ENCODE measurements around the gene GRIN2D.
"Not testable (repeated sequence)": the region's sequence is repeated elsewhere in the genome, so short reads cannot be mapped to it uniquely, and the experiment has no call there.

GRIN2D gene

DNA sequence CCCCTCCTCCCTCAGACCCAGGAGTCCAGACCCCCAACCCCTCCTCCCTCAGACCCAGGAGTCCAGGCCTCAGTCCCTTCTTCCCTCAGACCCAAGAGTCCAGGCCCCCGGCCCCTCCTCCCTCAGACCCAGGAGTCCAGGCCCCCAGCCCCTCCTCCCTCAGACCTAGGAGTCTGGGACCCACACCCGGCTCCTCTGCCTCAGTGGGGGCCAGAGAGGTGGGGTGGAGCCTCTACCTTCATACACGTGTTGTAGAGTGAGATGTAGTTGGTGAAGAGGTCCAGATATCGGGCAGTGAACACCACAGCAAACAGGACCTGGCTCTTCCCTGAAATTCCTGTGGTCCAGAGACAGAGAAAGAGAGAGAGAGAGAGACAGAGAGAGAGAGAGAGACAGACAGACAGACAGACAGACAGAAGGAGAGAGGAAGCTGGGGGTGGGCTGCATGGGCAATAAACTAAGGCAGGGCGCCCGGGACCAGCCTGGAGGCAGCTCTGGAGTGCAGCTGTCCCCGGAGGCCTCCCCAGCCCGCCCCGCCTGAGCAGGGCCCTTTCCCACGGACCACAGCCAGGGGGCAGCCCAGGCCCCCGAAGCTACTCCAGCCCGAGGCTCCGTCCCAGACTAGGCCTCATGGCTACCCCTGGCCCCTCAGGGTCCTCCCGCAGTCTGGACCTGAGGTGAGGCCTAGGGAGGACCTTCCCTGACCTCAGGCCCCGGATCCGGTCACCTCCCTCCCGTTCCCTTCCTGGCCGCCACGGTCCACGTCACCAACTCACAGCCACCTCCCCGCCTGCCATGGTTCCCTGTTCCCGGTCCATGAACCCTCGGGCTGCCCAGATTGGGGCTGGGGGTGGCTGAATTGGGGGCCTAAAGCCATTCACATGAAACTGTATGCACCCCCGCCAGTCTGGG is 3.0 kb upstream of the GRIN2D start:
- H3K9me3 ChIP-seq (ENCODE audit: control insufficient read depth, low read length), result no peaks in the 10 kb centered on the region
- H3K36me3 ChIP-seq (ENCODE audit: control insufficient read depth, insufficient read depth, low read length), result peaks cover 38% of the 10 kb centered on the region
- peak overlapping the region; percentile 82 for H3K27ac ChIP-seq (ENCODE audit: low read depth, low read length, severe bottlenecking)
- H3K4me1 ChIP-seq (ENCODE audit: control insufficient read depth, insufficient read depth, low read length, poor library complexity, severe bottlenecking), result peaks cover 16% of the 10 kb centered on the region
- peak overlapping the region; percentile 90 for H3K4me3 ChIP-seq (ENCODE audit: extremely low read depth, insufficient read depth, low read length, poor library complexity, severe bottlenecking)
- WGBS, 2 experiments (ENCODE audit: insufficient coverage in 2 of 2), result 0 to 4% methylated on average over 12 to 15 of the region's 24 CpGs

DNA sequence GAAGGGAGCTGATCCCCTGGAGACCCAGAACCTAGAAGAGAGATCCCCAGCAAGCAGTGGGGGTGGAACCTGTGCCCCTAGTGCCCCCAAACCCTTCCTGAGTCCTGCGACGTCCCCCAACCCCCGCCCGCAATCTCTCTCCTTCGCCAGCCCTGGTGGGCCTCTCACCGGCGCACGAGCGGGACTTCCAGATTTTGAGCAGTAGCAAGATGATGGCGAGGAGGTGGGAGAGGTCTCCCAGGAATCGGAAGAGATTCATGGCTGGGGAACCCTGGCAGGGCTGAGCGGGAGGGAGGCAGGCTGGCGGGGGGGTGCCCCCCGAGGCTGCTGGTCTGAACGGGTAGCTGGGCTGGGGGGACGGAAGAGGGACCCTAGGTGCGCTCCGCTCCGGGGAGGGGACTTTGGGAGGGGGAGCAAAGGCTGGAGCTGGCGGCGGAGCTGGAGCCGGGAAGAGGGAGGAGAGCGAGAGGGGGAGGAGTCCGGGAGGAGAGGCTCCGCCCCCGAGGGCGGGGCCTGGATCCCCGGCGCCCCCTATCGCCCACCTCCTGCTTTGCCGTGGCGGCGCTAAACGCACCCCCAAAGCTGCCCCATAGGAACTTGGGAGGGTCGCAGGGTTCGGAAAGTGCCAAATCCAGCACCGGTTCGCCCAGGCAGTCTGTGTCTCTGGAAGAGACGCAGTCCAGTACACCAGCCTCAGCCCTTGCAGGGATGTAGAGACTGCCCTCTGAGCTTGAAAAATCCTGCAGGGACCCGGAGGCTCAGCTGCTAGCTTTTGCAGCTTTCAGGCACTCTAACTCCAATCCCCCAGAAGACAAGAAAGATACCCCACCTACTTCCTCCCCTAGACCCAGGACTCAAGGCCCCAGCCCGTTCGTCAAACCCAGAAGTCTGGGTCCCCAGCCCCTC is 2.1 kb upstream of the GRIN2D start, which contains the start of gene KDELR1:
KDELR1 (minus strand) TSS at position 452 of the 906 bp plus-strand sequence; CDS start at position 259, 193 bp downstream.
- no peaks in the 10 kb centered on the region for H3K9me3 ChIP-seq (ENCODE audit: control insufficient read depth, low read length)
- peaks cover 29% of the 10 kb centered on the region for H3K36me3 ChIP-seq (ENCODE audit: control insufficient read depth, insufficient read depth, low read length)
- WGBS, 2 experiments (ENCODE audit: insufficient coverage in 2 of 2), result 5 to 6% methylated on average over 21 to 25 of the region's 42 CpGs
- H3K4me3 ChIP-seq (ENCODE audit: extremely low read depth, insufficient read depth, low read length, poor library complexity, severe bottlenecking), result peak within 1 kb of the TSS; percentile 90
- H3K27ac ChIP-seq (ENCODE audit: low read depth, low read length, severe bottlenecking), result peak within 1 kb of the TSS; percentile 82
- peaks cover 21% of the 10 kb centered on the region for H3K4me1 ChIP-seq (ENCODE audit: control insufficient read depth, insufficient read depth, low read length, poor library complexity, severe bottlenecking)

DNA sequence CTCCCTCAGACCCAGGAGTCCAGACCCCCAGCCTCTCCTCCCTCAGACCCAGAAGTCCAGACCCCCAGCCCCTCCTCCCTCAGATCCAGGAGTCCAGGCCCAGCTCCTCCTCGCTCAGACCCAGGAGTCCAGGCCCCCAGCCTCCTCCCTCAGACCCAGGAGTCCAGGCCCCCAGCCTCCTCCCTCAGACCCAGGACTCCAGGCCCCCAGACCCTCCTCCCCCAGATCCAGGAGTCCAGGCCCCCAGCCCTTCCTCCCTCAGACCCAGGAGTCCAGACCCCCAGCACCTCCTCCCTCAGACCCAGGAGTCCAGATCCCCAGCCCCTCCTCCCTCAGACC is 1.5 kb upstream of the GRIN2D start:
- H3K4me3 ChIP-seq (ENCODE audit: extremely low read depth, insufficient read depth, low read length, poor library complexity, severe bottlenecking); H3K27ac ChIP-seq (ENCODE audit: low read depth, low read length, severe bottlenecking); H3K9me3 ChIP-seq (ENCODE audit: control insufficient read depth, low read length): not testable (repeated sequence)
- 67 to 80% methylated on average over 1 of the region's 1 CpG for WGBS, 2 experiments (ENCODE audit: insufficient coverage in 2 of 2)
- peaks cover 24% of the 10 kb centered on the region for H3K36me3 ChIP-seq (ENCODE audit: control insufficient read depth, insufficient read depth, low read length)
- H3K4me1 ChIP-seq (ENCODE audit: control insufficient read depth, insufficient read depth, low read length, poor library complexity, severe bottlenecking), result peaks cover 27% of the 10 kb centered on the region

DNA sequence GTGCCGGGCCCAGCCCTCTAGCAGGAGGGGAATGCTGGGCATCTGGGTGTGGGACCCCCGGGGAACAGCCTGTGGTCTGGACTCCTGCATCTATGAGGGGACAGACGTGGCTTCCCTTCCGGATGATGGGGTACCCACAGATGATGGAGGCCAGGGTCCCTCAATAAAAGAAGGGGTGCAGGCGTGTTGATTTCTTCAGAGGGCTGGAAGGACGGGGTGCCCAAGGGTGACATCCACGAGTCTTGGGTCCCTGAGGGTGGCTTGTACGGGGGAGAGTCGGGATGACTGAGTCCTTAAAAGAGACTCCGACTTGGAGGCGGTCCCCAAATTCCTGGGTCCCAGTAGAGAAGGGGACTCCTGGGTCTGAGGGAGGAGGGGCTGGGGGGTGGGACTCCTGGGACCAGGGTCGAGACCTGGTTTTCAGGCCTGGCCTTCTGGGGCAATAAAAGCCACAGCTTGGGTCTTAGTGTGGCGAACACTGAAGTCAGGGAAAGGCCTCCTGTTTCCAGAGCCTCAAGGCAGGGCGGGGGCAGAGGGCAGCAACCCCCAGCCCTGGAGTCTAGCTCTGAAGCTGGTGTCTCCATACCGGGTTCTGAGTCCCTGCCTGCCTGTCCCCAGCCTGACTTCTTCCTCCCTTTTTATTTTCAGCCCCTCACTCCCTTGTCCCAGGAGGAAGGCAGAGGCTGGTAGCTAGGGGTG is 459 bp upstream of the GRIN2D start:
- Histone ChIP-seq H3K4me3 (ENCODE audit: extremely low read depth, insufficient read depth, low read length, poor library complexity, severe bottlenecking) (peak overlapping the region; percentile 50), H3K36me3 (ENCODE audit: control insufficient read depth, insufficient read depth, low read length) (peaks cover 15% of the 10 kb centered on the region), H3K9me3 (ENCODE audit: control insufficient read depth, low read length) (no peaks in the 10 kb centered on the region), H3K27ac (ENCODE audit: low read depth, low read length, severe bottlenecking) (peak overlapping the region; percentile 66), H3K4me1 (ENCODE audit: control insufficient read depth, insufficient read depth, low read length, poor library complexity, severe bottlenecking) (peaks cover 30% of the 10 kb centered on the region)
- 82 to 88% methylated on average over 9 to 12 of the region's 15 CpGs for WGBS, 2 experiments (ENCODE audit: insufficient coverage in 2 of 2)

DNA sequence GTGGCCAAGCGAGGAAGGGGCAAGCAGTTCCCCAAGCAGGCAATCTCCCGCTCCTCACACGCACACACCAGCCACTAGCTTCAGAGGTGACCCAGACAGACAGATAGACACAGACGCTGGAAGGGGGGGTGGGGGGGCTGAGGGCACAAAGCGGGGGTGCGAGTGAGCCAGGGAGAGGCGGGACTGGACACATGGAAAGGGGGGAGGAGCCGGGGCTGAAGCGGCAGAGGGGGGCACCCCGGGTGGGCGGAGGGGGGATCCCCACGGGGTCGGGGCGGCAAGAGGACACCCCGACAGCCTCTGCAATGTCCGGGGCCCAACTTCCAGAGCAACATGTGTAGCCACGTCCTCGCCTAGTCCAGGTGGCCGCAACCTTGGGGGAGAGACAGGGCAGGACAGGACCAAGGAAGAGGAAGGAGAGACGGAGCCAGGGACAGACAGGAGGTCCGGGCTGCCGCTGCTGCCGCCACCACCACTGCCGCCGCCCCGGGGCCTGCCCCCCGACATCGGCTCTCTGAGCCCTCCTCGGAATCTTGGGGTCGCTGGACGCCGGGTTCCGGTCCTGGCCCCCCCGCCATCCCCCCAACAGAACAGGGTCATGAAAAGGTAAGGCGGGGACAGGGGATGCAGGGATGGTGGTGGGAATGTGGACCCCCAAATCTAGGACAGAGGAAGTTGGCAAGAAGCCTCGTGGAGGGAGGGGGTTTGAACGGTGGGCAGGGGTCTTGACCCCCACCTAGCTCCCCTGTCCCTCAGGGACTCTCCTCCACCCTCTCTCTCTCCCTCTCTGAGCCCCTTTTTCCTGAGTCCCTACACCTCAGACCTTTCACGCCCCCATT is 1.1 kb downstream of the GRIN2D start:
- 16 to 18% methylated on average over 18 to 20 of the region's 38 CpGs for WGBS, 2 experiments (ENCODE audit: insufficient coverage in 2 of 2)
- Histone ChIP-seq H3K4me1 (ENCODE audit: control insufficient read depth, insufficient read depth, low read length, poor library complexity, severe bottlenecking) (peaks cover 30% of the 10 kb centered on the region), H3K4me3 (ENCODE audit: extremely low read depth, insufficient read depth, low read length, poor library complexity, severe bottlenecking) (peak overlapping the region; percentile 50), H3K36me3 (ENCODE audit: control insufficient read depth, insufficient read depth, low read length) (no peaks in the 10 kb centered on the region), H3K27ac (ENCODE audit: low read depth, low read length, severe bottlenecking) (no peak overlapping the region), H3K9me3 (ENCODE audit: control insufficient read depth, low read length) (peaks cover 4% of the 10 kb centered on the region)

DNA sequence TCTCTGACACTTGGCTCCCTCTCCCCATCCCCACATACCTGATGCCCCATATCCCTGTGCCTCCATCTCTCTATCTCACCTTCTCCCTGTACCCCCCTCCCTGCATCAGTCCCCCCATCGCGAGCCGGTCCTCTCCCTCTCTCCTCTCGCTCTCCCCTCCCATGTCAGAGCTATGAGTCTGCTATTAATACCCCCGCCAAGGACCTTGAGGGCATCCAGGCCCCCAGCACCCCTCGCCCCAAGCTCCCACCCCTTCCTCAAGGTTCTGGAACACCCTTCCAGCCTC is 1.6 kb downstream of the GRIN2D start:
- H3K4me3 ChIP-seq (ENCODE audit: extremely low read depth, insufficient read depth, low read length, poor library complexity, severe bottlenecking), result no peak overlapping the region
- 25 to 80% methylated on average over 1 to 3 of the region's 6 CpGs for WGBS, 2 experiments (ENCODE audit: insufficient coverage in 2 of 2)
- peaks cover 4% of the 10 kb centered on the region for H3K9me3 ChIP-seq (ENCODE audit: control insufficient read depth, low read length)
- peaks cover 30% of the 10 kb centered on the region for H3K4me1 ChIP-seq (ENCODE audit: control insufficient read depth, insufficient read depth, low read length, poor library complexity, severe bottlenecking)
- H3K36me3 ChIP-seq (ENCODE audit: control insufficient read depth, insufficient read depth, low read length), result no peaks in the 10 kb centered on the region
- no peak overlapping the region for H3K27ac ChIP-seq (ENCODE audit: low read depth, low read length, severe bottlenecking)

DNA sequence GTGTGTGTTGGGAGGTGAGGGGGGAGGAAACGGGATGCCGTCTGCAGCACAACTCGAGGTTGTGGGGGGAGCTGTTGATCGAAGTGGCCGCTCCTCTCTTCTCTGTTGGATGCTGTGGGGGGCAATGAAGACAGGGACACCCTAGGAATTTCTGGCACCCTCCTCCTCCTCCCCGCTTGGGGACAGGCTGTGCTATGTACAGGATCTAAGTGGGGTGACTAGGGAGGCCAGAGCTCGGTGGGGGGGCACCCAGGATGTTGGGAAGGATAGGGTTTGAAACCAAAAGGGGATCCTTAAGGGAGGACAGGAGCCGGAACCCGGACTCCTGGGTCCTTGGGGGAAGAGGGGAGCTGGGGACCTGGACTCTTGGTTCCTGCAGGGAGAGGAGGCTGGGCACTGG is 2.0 kb downstream of the GRIN2D start:
- 58 to 61% methylated on average over 2 to 6 of the region's 9 CpGs for WGBS, 2 experiments (ENCODE audit: insufficient coverage in 2 of 2)
- H3K36me3 ChIP-seq (ENCODE audit: control insufficient read depth, insufficient read depth, low read length), result no peaks in the 10 kb centered on the region
- H3K4me1 ChIP-seq (ENCODE audit: control insufficient read depth, insufficient read depth, low read length, poor library complexity, severe bottlenecking), result peaks cover 30% of the 10 kb centered on the region
- peaks cover 4% of the 10 kb centered on the region for H3K9me3 ChIP-seq (ENCODE audit: control insufficient read depth, low read length)
- no peak overlapping the region for H3K4me3 ChIP-seq (ENCODE audit: extremely low read depth, insufficient read depth, low read length, poor library complexity, severe bottlenecking)
- no peak overlapping the region for H3K27ac ChIP-seq (ENCODE audit: low read depth, low read length, severe bottlenecking)

DNA sequence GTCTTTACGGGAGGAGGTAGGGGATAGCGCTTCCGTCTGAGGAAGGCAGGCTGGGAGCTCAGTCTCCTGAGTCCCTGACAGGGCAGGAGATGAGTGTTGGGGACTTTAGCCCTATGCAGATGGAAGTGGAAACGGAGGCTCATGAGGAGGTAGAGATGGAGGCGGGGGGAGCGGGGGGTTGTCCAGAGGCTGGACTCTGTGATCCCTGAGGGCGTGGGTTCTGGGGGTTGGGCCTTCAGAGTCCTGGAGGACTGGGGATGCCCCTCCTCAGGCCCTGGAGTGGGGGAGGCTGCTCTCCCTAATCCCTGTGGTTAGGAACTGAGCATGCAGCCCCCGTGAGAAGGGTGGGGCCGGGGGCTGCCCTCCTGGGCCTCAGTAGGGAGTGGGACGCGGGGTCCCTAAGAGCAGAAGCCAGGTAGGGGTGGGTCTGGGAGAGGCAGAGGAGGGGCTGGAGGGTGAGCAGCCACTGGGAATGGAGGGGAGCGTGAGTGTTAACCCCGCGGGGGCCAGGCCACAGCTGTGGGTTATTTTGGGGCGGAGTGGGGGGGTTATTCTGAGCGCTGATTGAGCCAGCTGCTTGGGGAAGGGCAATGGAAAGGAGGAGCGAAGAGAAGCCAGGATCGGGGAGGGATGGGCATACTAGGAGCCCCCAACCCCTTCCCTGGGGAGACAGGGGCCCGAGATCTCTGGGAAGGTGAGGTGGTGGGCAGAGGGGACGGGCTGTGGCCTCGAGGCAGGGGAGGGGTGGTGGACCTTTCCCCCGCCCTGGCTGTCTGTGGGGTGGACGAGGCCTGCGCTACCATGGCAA is 2.8 kb downstream of the GRIN2D start:
- WGBS, 2 experiments (ENCODE audit: insufficient coverage in 2 of 2), result 68 to 75% methylated on average over 14 to 21 of the region's 24 CpGs
- Histone ChIP-seq H3K9me3 (ENCODE audit: control insufficient read depth, low read length) (peaks cover 4% of the 10 kb centered on the region), H3K36me3 (ENCODE audit: control insufficient read depth, insufficient read depth, low read length) (no peaks in the 10 kb centered on the region), H3K4me3 (ENCODE audit: extremely low read depth, insufficient read depth, low read length, poor library complexity, severe bottlenecking) (no peak overlapping the region), H3K4me1 (ENCODE audit: control insufficient read depth, insufficient read depth, low read length, poor library complexity, severe bottlenecking) (peaks cover 30% of the 10 kb centered on the region), H3K27ac (ENCODE audit: low read depth, low read length, severe bottlenecking) (no peak overlapping the region)

DNA sequence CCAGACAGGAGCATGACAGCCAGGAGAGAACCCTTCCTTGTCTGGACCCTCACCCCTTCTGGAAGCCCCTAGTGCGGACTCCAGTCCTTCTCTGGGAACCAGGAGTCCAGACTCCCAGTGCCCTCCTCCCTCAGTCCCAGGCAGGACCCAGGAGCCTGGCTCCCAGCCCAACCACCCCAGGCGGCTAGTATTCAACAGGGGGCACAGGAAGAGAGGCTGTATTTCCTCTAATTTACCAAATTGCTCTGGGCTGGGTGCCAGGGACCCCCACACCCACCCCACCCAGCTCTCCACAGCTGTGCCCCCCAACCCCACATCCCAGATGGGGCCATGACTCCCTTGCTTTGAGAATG is 3.3 kb downstream of the GRIN2D start:
- peaks cover 30% of the 10 kb centered on the region for H3K4me1 ChIP-seq (ENCODE audit: control insufficient read depth, insufficient read depth, low read length, poor library complexity, severe bottlenecking)
- WGBS, 2 experiments (ENCODE audit: insufficient coverage in 2 of 2), result 50 to 100% methylated on average over 1 of the region's 2 CpGs
- no peak overlapping the region for H3K27ac ChIP-seq (ENCODE audit: low read depth, low read length, severe bottlenecking)

More for the DNA sequence above, 3.3 kb downstream of the GRIN2D start:
- Histone ChIP-seq H3K4me3 (ENCODE audit: extremely low read depth, insufficient read depth, low read length, poor library complexity, severe bottlenecking) (no peak overlapping the region), H3K9me3 (ENCODE audit: control insufficient read depth, low read length) (peaks cover 4% of the 10 kb centered on the region), H3K36me3 (ENCODE audit: control insufficient read depth, insufficient read depth, low read length) (no peaks in the 10 kb centered on the region)

Data from mesodermal cell (in vitro differentiated cells).